K562 (cell line): ENCODE measurements around the gene AKAP10. TPM values are rescaled to one million over a fixed set of nuclear protein-coding genes. Genes with fewer than 3 reads are reported as not detected.

Experiments
- BRF2 ChIP-seq: IDR thresholded peaks from 3 replicates; pipeline ENCODE4 v1.6.1; 2011; ENCODE audit warnings: borderline replicate concordance, mild to moderate bottlenecking; ENCODE audit not compliant: insufficient read length, insufficient read depth
- CHCHD3 ChIP-seq: fragments of 250-450 bp; sonication (Bioruptor Pico); IDR thresholded peaks from 2 replicates; pipeline ENCODE4 v2.1.2; 2022; ENCODE audit warnings: mild to moderate bottlenecking
- CLOCK ChIP-seq: fragments of 250-450 bp; sonication (Bioruptor Pico); IDR thresholded peaks from 2 replicates; pipeline ENCODE4 v1.4.0; 2020; ENCODE audit warnings: mild to moderate bottlenecking, moderate library complexity, borderline replicate concordance
- DEAF1 ChIP-seq: fragments of 450-650 bp; formaldehyde crosslinking; IDR thresholded peaks from 2 replicates; pipeline ENCODE4 v1.4.0; 2020; ENCODE audit warnings: mild to moderate bottlenecking, moderate library complexity
- EGR1 ChIP-seq: fragments of 450-650 bp; conservative IDR thresholded peaks from 2 replicates; pipeline ENCODE4 v1.6.1; 2017; ENCODE audit warnings: mild to moderate bottlenecking
- FOXK2 ChIP-seq, 2 experiments: fragments of 450-650 bp; IDR thresholded peaks in 1 of 2; conservative IDR thresholded peaks in 1 of 2; 2 replicates each; pipeline ENCODE4 v1.6.1; 2016; ENCODE audit warnings: low read depth in 2 of 2, mild to moderate bottlenecking in 1 of 2
- FUS ChIP-seq: fragments of 200-400 bp; formaldehyde crosslinking; optimal IDR thresholded peaks from 2 replicates; pipeline ENCODE3; 2017; ENCODE audit warnings: low read depth, low read length
- IRF1 ChIP-seq: sonication (generic); formaldehyde crosslinking; IDR thresholded peaks from 2 replicates; pipeline ENCODE4 v1.8.0; 2022; ENCODE audit warnings: missing genetic modification reagents, mild to moderate bottlenecking, borderline replicate concordance
- MBD1 ChIP-seq: fragments of 250-450 bp; sonication (Bioruptor Pico); IDR thresholded peaks from 2 replicates; pipeline ENCODE4 v1.8.0; 2022; ENCODE audit warnings: inconsistent platforms
- NR4A1 ChIP-seq, 2 experiments: fragments of 250-450 bp in 1 of 2; fragments of 450-650 bp in 1 of 2; sonication (Bioruptor Pico) in 1 of 2; IDR thresholded peaks; 2 replicates each; pipeline versions ENCODE4 v1.4.0 to v1.6.1; 2016 to 2020; ENCODE audit warnings: mild to moderate bottlenecking in 2 of 2, missing compliant biosample characterization in 1 of 2, missing genetic modification characterization in 1 of 2, moderate library complexity in 1 of 2
- POLR3A ChIP-seq: IDR thresholded peaks from 2 replicates; pipeline ENCODE4 v1.6.1; 2011; ENCODE audit warnings: borderline replicate concordance, mild to moderate bottlenecking, moderate library complexity; ENCODE audit not compliant: insufficient read length, insufficient read depth; ENCODE audit errors: extremely low read depth
- TSHZ1 ChIP-seq: fragments of 250-450 bp; sonication (Bioruptor Pico); IDR thresholded peaks from 2 replicates; pipeline ENCODE4 v1.4.0; 2020; ENCODE audit warnings: mild to moderate bottlenecking, moderate library complexity
- polyA plus RNA-seq, 8 experiments: library from polyadenylated mRNA; depleted of rRNA in 4 of 8; stranded (reverse) in 5 of 8; unstranded in 3 of 8; fragments of >200 nt; fragmentation: Nextera tagmentation in 2 of 8; fragmentation: Illumina TruSeq in 1 of 8; extraction: Ambion mirVana in 2 of 8; extraction: Trizol in 1 of 8; gene quantifications; 2 replicates each; pipeline versions ENCODE4 v1.2.1 to v1.2.3, GENCODE V29; 2011 to 2014; ENCODE audit warnings: inconsistent platforms in 1 of 8, missing spikeins in 1 of 8
- total RNA-seq, 7 experiments: library from RNA; depleted of rRNA in 6 of 7; stranded (reverse); fragments of >200 nt in 6 of 7; fragmentation: Illumina TruSeq in 2 of 7; extraction: Trizol in 2 of 7; gene quantifications; 2 replicates each; pipeline versions ENCODE4 v1.2.1 to v1.2.3, GENCODE V29; 2011 to 2021; ENCODE audit warnings: low replicate concordance in 1 of 7

Gene AKAP10
- total and polyA plus RNA-seq, 9 of the 15 experiments (the other 6 are each of a cell fraction or from before 2014, with no cell fraction given), result 4.0 to 20.3 (median 8.2) TPM

- TF ChIP-seq TSHZ1 (CRISPR knock-in tag) (no peak), DEAF1 (no peak), FOXK2 (conservative IDR thresholded peaks at IDR 0.05 in 1 of 2, IDR thresholded peaks at IDR 0.05 in 1 of 2; ENCODE audit: low read depth in 2 of 2) (0 out of 4 replicates have a peak, but pooled peaks of 1 of the 2 experiments have one; percentile 23), FUS (no peak), IRF1 (no peak), CHCHD3 (no peak), BRF2 (no peak), CLOCK (CRISPR knock-in tag) (no peak), MBD1 (no peak), NR4A1 (CRISPR knock-in tag; IDR thresholded peaks at IDR 0.05) (no peak), NR4A1 (tag; IDR thresholded peaks at IDR 0.05) (no peak), POLR3A (no peak), EGR1 (no peak)
Measured at GRCh38 chr17:19945009-19945626, 32.5 kb downstream of the AKAP10 start (continued).
